ENCODE results near the gene PPP2R1A.
A peak's percentile ranks its signal among the peaks of the same experiment; 100 is the strongest.

Gene PPP2R1A

GRCh38 chr19:52189735-52190486, at the start of gene PPP2R1A:
Gene PPP2R1A (plus strand): TSS chr19:52190052. CDS start chr19:52190097, 45 bp downstream.
- DNase-seq (ENCODE audit: low read depth in 1 of 2, low spot score in 1 of 2): peak; percentile 93 to 96

DNA sequence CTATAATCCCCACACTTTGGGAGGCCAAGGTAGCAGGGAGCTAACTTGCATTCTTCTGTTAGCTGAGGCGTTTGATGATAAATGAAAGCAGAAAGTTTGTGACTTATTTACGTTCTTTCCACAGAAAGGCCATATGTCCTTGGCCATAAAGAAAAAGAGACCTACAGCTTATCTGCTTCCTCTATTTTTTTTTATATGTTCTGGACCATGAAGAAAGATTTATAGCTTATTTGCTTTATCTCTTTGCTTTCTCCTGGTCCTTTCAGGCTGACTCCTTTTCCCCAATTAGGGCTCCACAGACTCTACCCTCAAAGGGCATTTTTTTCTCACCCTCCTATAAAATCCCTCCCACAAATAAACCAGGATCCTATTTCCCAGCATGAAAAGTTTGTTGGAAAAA, 48.6 kb upstream of the PPP2R1A start:
- no peak for DNase-seq (ENCODE audit: low read depth in 1 of 2, low spot score in 1 of 2)

GRCh38 chr19:52142001-52142595, 47.8 kb upstream of the PPP2R1A start:
- no peak for DNase-seq (ENCODE audit: low read depth in 1 of 2, low spot score in 1 of 2)

DNA sequence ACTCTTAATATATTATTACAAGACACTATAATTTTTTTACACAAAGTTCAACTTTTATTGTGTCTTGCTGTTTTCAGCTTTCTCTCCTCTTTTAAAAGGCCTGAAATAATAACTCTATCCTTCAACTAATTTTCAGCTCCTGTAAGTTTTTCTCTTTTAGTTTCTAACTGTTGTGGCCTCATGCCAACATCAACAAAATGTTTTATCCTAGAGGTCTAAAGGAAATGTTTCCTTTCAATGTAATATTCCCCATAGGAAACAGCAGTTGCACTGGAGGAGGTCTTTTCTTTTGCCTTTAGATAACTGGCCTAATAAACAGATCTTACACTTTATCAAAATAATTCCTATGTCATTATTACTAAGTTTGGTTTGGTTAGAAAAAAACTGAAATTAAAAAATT, 41.6 kb upstream of the PPP2R1A start:
- DNase-seq (ENCODE audit: low read depth in 1 of 2, low spot score in 1 of 2): no peak

- no peak for DNase-seq (ENCODE audit: low read depth in 1 of 2, low spot score in 1 of 2)
Measured at GRCh38 chr19:52155596-52156359, 34.1 kb upstream of the PPP2R1A start.

- no peak for DNase-seq (ENCODE audit: low read depth in 1 of 2, low spot score in 1 of 2)
Measured at GRCh38 chr19:52170304-52170703, 19.5 kb upstream of the PPP2R1A start.

DNA sequence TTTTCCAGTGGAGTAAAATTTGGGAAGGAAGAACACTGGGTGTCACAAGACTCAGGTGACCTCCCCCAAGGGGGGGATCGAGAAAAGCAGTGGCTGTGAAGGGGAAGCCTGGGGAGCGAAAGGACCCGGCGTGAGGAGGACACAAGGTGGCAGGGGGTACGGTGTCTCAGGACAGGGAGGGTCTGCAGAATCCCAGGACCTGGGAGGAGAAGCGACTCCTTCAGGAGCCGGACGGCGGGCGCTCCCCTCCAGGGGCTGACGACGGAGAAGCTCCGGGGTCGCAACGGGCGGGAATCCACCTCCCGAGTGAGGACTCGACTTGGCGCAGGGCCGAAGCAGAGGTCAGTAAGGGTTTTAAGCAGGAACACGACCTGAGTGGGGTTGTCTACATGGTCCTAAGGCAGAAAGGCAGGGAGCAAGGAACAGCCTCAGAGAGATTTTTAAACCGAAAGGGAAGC, 19.0 kb upstream of the PPP2R1A start:
- DNase-seq (ENCODE audit: low read depth in 1 of 2, low spot score in 1 of 2): no peak

GRCh38 chr19:52171321-52172169, 18.3 kb upstream of the PPP2R1A start, which contains the start of gene ZNF836:
Gene ZNF836 (minus strand): TSS chr19:52171621. CDS start chr19:52168072, 3,549 bp downstream.
- peak; percentile 80 to 81 for DNase-seq (ENCODE audit: low read depth in 1 of 2, low spot score in 1 of 2)

DNA sequence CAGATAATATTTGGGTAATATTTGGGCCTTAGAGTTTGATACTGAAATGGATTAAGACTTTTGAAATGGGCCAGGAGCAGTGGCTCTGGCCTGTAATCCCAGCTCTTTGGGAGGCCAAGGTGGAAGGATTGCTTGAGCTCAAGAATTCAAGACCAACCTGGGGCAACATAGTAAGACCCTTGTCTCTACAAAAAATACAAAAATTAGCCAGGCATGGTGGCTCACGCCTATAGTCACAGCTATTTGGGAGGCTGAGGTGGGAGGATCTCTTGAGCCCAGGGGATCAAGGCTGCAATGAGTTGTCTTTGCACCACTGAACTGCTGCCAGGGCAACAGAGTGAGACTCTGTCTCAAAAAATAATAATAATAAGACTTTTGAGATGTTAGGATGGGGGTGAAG, 17.5 kb upstream of the PPP2R1A start:
- DNase-seq (ENCODE audit: low read depth in 1 of 2, low spot score in 1 of 2): no peak

DNA sequence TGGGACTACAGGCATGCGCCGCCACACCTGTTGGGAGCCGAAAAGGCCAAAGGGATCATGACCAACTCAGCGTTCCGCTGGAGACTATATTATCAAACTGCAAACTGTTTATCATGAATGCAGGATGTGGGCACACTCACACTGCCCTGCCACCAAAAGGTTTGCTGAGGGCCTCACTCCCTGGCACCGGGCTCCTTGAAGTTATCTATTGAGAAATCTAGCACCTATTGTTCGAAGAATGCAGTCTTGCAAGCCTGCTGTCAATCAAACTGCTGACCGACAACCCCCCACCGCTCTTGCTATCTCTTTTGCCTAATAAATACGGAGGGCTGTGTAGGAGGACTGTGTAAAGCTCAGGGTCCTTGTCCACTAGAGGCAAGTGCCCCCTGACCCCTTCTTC, 13.3 kb upstream of the PPP2R1A start:
- no peak for DNase-seq (ENCODE audit: low read depth in 1 of 2, low spot score in 1 of 2)

DNA sequence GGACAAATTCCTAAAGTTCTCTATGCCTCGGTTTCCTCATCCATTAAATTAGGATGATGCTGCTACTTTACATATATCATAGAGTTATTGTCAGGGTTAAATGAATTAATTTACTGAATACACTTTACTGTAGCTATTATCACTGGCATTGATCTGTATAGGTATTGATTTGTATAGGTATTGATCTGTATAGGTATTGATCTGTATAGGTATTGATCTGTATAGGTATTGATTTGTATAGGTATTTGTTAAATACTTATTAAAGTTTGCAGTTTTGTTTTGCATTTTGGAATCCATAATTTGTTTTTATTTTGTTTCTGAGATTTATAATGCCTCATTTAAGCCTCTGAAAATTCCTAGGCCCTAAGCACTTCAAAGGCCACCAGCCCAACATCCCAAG, 2.4 kb upstream of the PPP2R1A start:
- no peak for DNase-seq (ENCODE audit: low read depth in 1 of 2, low spot score in 1 of 2)

GRCh38 chr19:52188822-52189734, 774 bp upstream of the PPP2R1A start:
- DNase-seq (ENCODE audit: low read depth in 1 of 2, low spot score in 1 of 2): peak in 1 of 2 donors; percentile 92

- no peak for DNase-seq (ENCODE audit: low read depth in 1 of 2, low spot score in 1 of 2)
Measured at GRCh38 chr19:52190487-52191293, 838 bp downstream of the PPP2R1A start.

GRCh38 chr19:52191389-52191788, 1.5 kb downstream of the PPP2R1A start:
- DNase-seq (ENCODE audit: low read depth in 1 of 2, low spot score in 1 of 2): no peak

DNA sequence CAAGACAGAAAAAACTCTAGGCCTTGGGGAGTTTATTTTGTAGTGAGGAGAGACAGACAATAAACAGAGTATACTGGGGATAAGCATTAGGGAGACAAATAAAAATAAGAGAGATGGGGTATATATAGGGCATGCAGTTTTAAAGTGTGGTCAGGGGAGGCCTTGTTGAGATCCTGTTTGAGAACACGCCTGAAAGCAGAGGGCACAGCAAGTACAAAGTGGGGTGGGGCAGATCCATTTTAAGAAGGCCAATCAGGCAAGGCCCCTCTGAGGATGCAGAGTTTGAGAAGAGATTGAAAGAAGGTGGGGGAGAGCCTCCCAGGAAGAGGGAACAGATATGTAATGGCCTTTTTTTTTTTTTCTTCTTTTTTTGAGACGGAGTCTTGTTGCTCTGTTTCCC, 2.1 kb downstream of the PPP2R1A start:
- no peak for DNase-seq (ENCODE audit: low read depth in 1 of 2, low spot score in 1 of 2)

DNA sequence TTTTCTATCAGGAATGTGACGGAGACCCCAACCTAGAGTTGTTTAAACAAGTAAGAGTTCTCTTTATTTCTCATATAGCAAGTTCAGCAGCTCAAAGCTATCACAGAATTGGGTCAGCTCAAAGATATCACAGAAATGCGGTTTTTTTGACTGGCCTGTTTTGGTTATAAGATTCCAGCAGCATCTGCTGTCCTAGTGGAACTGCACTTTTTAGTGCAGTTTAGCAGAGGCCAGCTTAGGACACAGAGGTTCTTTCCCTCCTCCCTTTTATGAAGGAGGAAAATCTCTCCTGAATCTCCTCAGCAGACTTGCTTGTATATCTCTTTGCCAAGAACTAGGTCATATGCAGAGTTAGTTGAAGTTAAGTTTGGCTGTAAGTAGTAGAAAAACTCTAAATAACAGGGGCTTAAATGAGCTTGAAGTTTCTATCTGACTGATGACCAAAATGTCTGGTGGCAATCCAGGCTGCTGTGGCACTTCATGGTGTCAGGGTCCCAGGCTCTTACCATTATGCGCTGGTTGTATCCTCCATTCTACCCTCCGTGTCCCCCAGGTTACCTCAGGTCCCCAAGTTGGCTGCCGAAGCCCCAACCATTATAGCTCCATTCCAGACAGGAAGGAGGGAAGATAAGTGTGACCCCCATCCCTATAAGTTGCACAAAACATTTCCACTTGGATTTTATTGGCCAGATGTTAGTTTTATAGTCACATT, 6.6 kb downstream of the PPP2R1A start:
- DNase-seq (ENCODE audit: low read depth in 1 of 2, low spot score in 1 of 2): no peak

GRCh38 chr19:52197964-52198363, 8.1 kb downstream of the PPP2R1A start:
- DNase-seq (ENCODE audit: low read depth in 1 of 2, low spot score in 1 of 2): no peak

- no peak for DNase-seq (ENCODE audit: low read depth in 1 of 2, low spot score in 1 of 2)
Measured at GRCh38 chr19:52198678-52199077, 8.8 kb downstream of the PPP2R1A start.
